GM23338 (cell line): ENCODE data around the gene IPO13. TPM values are rescaled to one million over a fixed set of nuclear protein-coding genes. Genes with fewer than 3 reads are reported as not detected.
A peak's percentile ranks its signal among the peaks of the same experiment; 100 is the strongest.

Experiments used
- ATAC-seq: fragments of 200-7000 bp; cut with Tn5 transposase; 3 replicates; pipeline ENCODE4 v1.9.1; 2020
- DNase-seq: peaks from one replicate; pipeline ENCODE4 v3.0.0-alpha.2; 2015; ENCODE audit warnings: low spot score
- H2AFZ ChIP-seq: fragments of 200-600 bp; sonication (generic); 2 replicates; pipeline ENCODE4 v1.8.0; 2016; ENCODE audit warnings: antibody characterized with exemption, mild to moderate bottlenecking, moderate library complexity
- H3F3A ChIP-seq: fragments of 200-600 bp; sonication (generic); replicated peaks from 2 replicates; pipeline ENCODE4 v1.8.0; 2017; ENCODE audit warnings: antibody characterized with exemption, mixed run types, low read depth
- H3K27ac ChIP-seq: fragments of 200-600 bp; sonication (generic); 2 replicates; pipeline ENCODE4 v1.6.1; 2016; ENCODE audit warnings: low read depth
- H3K27me3 ChIP-seq: fragments of 200-600 bp; sonication (generic); 2 replicates; pipeline ENCODE4 v1.8.0; 2016; ENCODE audit warnings: mild to moderate bottlenecking, mixed run types, moderate library complexity; ENCODE audit not compliant: insufficient read depth
- H3K36me3 ChIP-seq: fragments of 200-600 bp; sonication (generic); 2 replicates; pipeline ENCODE4 v1.8.0; 2016; ENCODE audit warnings: mild to moderate bottlenecking; ENCODE audit not compliant: insufficient read depth
- H3K4me1 ChIP-seq: fragments of 200-600 bp; sonication (generic); 2 replicates; pipeline ENCODE4 v1.8.0; 2016; ENCODE audit warnings: mild to moderate bottlenecking, moderate library complexity; ENCODE audit not compliant: insufficient read depth
- H3K4me2 ChIP-seq: fragments of 200-600 bp; sonication (generic); 2 replicates; pipeline ENCODE4 v1.7.1; 2017; ENCODE audit warnings: mixed run types
- H3K4me3 ChIP-seq: fragments of 200-600 bp; sonication (generic); 2 replicates; pipeline ENCODE4 v1.6.1; 2016; ENCODE audit warnings: mixed run types
- H3K79me2 ChIP-seq: fragments of 200-600 bp; sonication (generic); replicated peaks from 2 replicates; pipeline ENCODE4 v1.8.0; 2017; ENCODE audit warnings: mild to moderate bottlenecking; ENCODE audit not compliant: insufficient read depth
- H3K9me2 ChIP-seq: fragments of 200-600 bp; sonication (generic); 2 replicates; pipeline ENCODE4 v1.8.0; 2017; ENCODE audit not compliant: insufficient read depth
- H4K20me1 ChIP-seq: fragments of 200-600 bp; sonication (generic); replicated peaks from 2 replicates; pipeline ENCODE4 v1.8.0; 2017; ENCODE audit warnings: mild to moderate bottlenecking; ENCODE audit not compliant: insufficient read depth
- H3K27ac Mint-ChIP-seq: 2 replicates; pipeline ENCODE4 v1.8.0; 2020; ENCODE audit warnings: inconsistent platforms, mild to moderate bottlenecking, moderate library complexity, mixed read lengths
- H3K27me3 Mint-ChIP-seq: 3 replicates; pipeline ENCODE4 v1.8.0; 2022; ENCODE audit warnings: low read depth, mild to moderate bottlenecking, moderate library complexity, mixed read lengths, inconsistent platforms; ENCODE audit not compliant: insufficient read depth, poor library complexity
- H3K36me3 Mint-ChIP-seq: 3 replicates; pipeline ENCODE4 v1.8.0; 2021; ENCODE audit warnings: low read depth, mild to moderate bottlenecking, inconsistent platforms, moderate library complexity, mixed read lengths
- H3K4me1 Mint-ChIP-seq: 3 replicates; pipeline ENCODE4 v1.8.0; 2020; ENCODE audit warnings: mild to moderate bottlenecking, inconsistent platforms, mixed read lengths
- H3K4me3 Mint-ChIP-seq: 3 replicates; pipeline ENCODE4 v1.8.0; 2021; ENCODE audit warnings: moderate library complexity, mild to moderate bottlenecking, inconsistent platforms, mixed read lengths
- H3K9me3 Mint-ChIP-seq: 3 replicates; pipeline ENCODE4 v1.8.0; 2020; ENCODE audit warnings: moderate library complexity, mild to moderate bottlenecking, inconsistent platforms, mixed read lengths
- EZH2 ChIP-seq: fragments of 200-600 bp; sonication (generic); IDR thresholded peaks from one replicate; pipeline ENCODE4 v1.8.0; 2017; ENCODE audit warnings: antibody characterized with exemption, mild to moderate bottlenecking, low read depth; ENCODE audit not compliant: unreplicated experiment
- EZH2phosphoT487 ChIP-seq: fragments of 200-600 bp; sonication (generic); IDR thresholded peaks from one replicate; pipeline ENCODE4 v1.8.1; 2018; ENCODE audit warnings: antibody characterized with exemption; ENCODE audit not compliant: unreplicated experiment
- JUNB ChIP-seq: IDR thresholded peaks from one replicate; pipeline ENCODE4 v1.6.1; 2016; ENCODE audit warnings: antibody characterized with exemption; ENCODE audit not compliant: unreplicated experiment
- NANOG ChIP-seq: IDR thresholded peaks from 2 replicates; pipeline ENCODE4 v1.6.1; 2016; ENCODE audit warnings: antibody characterized with exemption, borderline replicate concordance
- POLR2AphosphoS5 ChIP-seq: IDR thresholded peaks from 2 replicates; pipeline ENCODE4 v1.6.1; 2016; ENCODE audit warnings: antibody characterized with exemption, low read depth
- ZNF114 ChIP-seq: fragments of 250-450 bp; sonication (Bioruptor Pico); IDR thresholded peaks from 2 replicates; pipeline ENCODE4 v1.5.0; 2020; ENCODE audit warnings: mild to moderate bottlenecking, moderate library complexity
- ZNF331 ChIP-seq: fragments of 250-450 bp; sonication (Bioruptor Pico); IDR thresholded peaks from 2 replicates; pipeline ENCODE4 v1.5.0; 2020; ENCODE audit warnings: low read depth, mild to moderate bottlenecking, moderate library complexity
- polyA plus RNA-seq: library from polyadenylated mRNA; unstranded; fragments of >200 nt; fragmentation: Nextera tagmentation; extraction: Ambion mirVana; gene quantifications from 2 replicates; pipeline ENCODE4 v1.2.1, GENCODE V29; 2016
- total RNA-seq: library from RNA; depleted of rRNA; stranded (reverse); fragments of >200 nt; shearing (Covaris generic); gene quantifications from 2 replicates; pipeline ENCODE4 v1.2.3, GENCODE V29; 2014
- TF ChIP-seq, protein P1 (sequence below), 2 experiments: fragments of 200-600 bp in 1 of 2; sonication (generic) in 1 of 2; conservative IDR thresholded peaks; 2 replicates each; pipeline versions ENCODE4 v1.5.1 to v1.6.1; 2016 to 2017; ENCODE audit warnings: antibody characterized with exemption in 2 of 2, low read depth in 2 of 2, mild to moderate bottlenecking in 2 of 2, moderate library complexity in 1 of 2
- TF ChIP-seq, protein P2 (sequence below): IDR thresholded peaks from one replicate; pipeline ENCODE4 v1.6.1; 2018; ENCODE audit warnings: antibody characterized with exemption; ENCODE audit not compliant: unreplicated experiment

The IPO13 gene
- total and polyA plus RNA-seq, 2 experiments from 2014 or later, result 10.4 to 22.8 TPM

- Histone ChIP-seq H3F3A (peaks cover 21% of the 10 kb centered on the region), H3K4me2 (peak overlapping the region; percentile 97), H2AFZ (peak overlapping the region; percentile 96; the same call in 1 of the 2 replicates), H4K20me1 (no peaks in the 10 kb centered on the region), H3K4me3 (peak overlapping the region; percentile 82), H3K79me2 (no peaks in the 10 kb centered on the region), H3K9me2 (no peaks in the 10 kb centered on the region), H3K4me1 (peaks cover 10% of the 10 kb centered on the region), H3K27ac (peak overlapping the region; percentile 72; the same call in 1 of the 2 replicates), H3K27me3 (peaks cover 11% of the 10 kb centered on the region; the same call in 1 of the 2 replicates), H3K36me3 (no peaks in the 10 kb centered on the region)
- peaks cover 11% of the 10 kb centered on the region for H3K36me3 Mint-ChIP-seq
- no peaks in the 10 kb centered on the region for H3K9me3 Mint-ChIP-seq
- DNase-seq (no peak), ATAC-seq (peak; percentile 0; the same call in 2 of the 3 replicates)
- peak overlapping the region; percentile 59; the same call in 1 of the 2 replicates for H3K27ac Mint-ChIP-seq
- peak overlapping the region; percentile 87 for H3K4me3 Mint-ChIP-seq
- peaks cover 18% of the 10 kb centered on the region for H3K4me1 Mint-ChIP-seq
- peaks cover 42% of the 10 kb centered on the region for H3K27me3 Mint-ChIP-seq
- no peak for TF ChIP-seq EZH2phosphoT487
- TF ChIP-seq, protein P1, sequence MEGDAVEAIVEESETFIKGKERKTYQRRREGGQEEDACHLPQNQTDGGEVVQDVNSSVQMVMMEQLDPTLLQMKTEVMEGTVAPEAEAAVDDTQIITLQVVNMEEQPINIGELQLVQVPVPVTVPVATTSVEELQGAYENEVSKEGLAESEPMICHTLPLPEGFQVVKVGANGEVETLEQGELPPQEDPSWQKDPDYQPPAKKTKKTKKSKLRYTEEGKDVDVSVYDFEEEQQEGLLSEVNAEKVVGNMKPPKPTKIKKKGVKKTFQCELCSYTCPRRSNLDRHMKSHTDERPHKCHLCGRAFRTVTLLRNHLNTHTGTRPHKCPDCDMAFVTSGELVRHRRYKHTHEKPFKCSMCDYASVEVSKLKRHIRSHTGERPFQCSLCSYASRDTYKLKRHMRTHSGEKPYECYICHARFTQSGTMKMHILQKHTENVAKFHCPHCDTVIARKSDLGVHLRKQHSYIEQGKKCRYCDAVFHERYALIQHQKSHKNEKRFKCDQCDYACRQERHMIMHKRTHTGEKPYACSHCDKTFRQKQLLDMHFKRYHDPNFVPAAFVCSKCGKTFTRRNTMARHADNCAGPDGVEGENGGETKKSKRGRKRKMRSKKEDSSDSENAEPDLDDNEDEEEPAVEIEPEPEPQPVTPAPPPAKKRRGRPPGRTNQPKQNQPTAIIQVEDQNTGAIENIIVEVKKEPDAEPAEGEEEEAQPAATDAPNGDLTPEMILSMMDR (conservative IDR thresholded peaks at IDR 0.05; ENCODE audit: low read depth in 2 of 2), result peak in 1 of 2 experiments; percentile 22; a peak in 2 of 4 replicates
These were observed 43.8 kb downstream of the IPO13 start for GRCh38 chr1:43990271-43991199.

- Mint-ChIP-seq H3K9me3 (no peaks in the 10 kb centered on the region), H3K4me1 (peaks cover 18% of the 10 kb centered on the region), H3K27me3 (peaks cover 42% of the 10 kb centered on the region), H3K4me3 (peak overlapping the region; percentile 87), H3K36me3 (peaks cover 5% of the 10 kb centered on the region; the same call in 2 of the 3 replicates), H3K27ac (peak overlapping the region; percentile 59; the same call in 1 of the 2 replicates)
- peaks cover 11% of the 10 kb centered on the region; the same call in 1 of the 2 replicates for H3K27me3 ChIP-seq
- H4K20me1 ChIP-seq, result no peaks in the 10 kb centered on the region
- H3K4me3 ChIP-seq, result peak overlapping the region; percentile 82
- H3F3A ChIP-seq, result peaks cover 21% of the 10 kb centered on the region
- no peak for DNase-seq
- peak overlapping the region; percentile 72; the same call in 1 of the 2 replicates for H3K27ac ChIP-seq
- peaks cover 10% of the 10 kb centered on the region for H3K4me1 ChIP-seq
- peak; percentile 6; the same call in 2 of the 3 replicates for ATAC-seq
- H3K4me2 ChIP-seq, result peak overlapping the region; percentile 97
- no peaks in the 10 kb centered on the region for H3K36me3 ChIP-seq
- no peaks in the 10 kb centered on the region for H3K79me2 ChIP-seq
- peak overlapping the region; percentile 96 for H2AFZ ChIP-seq
- H3K9me2 ChIP-seq, result no peaks in the 10 kb centered on the region
- TF ChIP-seq EZH2phosphoT487 (no peak), NANOG (no peak), EZH2 (no peak), ZNF114 (CRISPR knock-in tag) (no peak), JUNB (no peak), POLR2AphosphoS5 (no peak), ZNF331 (CRISPR knock-in tag) (no peak)
- TF ChIP-seq, protein P2, sequence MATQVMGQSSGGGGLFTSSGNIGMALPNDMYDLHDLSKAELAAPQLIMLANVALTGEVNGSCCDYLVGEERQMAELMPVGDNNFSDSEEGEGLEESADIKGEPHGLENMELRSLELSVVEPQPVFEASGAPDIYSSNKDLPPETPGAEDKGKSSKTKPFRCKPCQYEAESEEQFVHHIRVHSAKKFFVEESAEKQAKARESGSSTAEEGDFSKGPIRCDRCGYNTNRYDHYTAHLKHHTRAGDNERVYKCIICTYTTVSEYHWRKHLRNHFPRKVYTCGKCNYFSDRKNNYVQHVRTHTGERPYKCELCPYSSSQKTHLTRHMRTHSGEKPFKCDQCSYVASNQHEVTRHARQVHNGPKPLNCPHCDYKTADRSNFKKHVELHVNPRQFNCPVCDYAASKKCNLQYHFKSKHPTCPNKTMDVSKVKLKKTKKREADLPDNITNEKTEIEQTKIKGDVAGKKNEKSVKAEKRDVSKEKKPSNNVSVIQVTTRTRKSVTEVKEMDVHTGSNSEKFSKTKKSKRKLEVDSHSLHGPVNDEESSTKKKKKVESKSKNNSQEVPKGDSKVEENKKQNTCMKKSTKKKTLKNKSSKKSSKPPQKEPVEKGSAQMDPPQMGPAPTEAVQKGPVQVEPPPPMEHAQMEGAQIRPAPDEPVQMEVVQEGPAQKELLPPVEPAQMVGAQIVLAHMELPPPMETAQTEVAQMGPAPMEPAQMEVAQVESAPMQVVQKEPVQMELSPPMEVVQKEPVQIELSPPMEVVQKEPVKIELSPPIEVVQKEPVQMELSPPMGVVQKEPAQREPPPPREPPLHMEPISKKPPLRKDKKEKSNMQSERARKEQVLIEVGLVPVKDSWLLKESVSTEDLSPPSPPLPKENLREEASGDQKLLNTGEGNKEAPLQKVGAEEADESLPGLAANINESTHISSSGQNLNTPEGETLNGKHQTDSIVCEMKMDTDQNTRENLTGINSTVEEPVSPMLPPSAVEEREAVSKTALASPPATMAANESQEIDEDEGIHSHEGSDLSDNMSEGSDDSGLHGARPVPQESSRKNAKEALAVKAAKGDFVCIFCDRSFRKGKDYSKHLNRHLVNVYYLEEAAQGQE, result no peak
- TF ChIP-seq, protein P1 (conservative IDR thresholded peaks at IDR 0.05; ENCODE audit: low read depth in 2 of 2), result no peak
These were observed 44.4 kb downstream of the IPO13 start for GRCh38 chr1:43991200-43991475.
